CD14-positive monocyte (primary cell): ENCODE measurements around the gene ADORA3. TPM values are rescaled to one million over a fixed set of nuclear protein-coding genes. Genes with fewer than 3 reads are reported as not detected.

Source experiments
- DNase-seq, 3 donors: peaks; one replicate each; pipeline ENCODE4 v3.0.0-alpha.2; 2011 to 2022
- H2AFZ ChIP-seq: 2 replicates; pipeline ENCODE4 v1.6.0; 2012; ENCODE audit warnings: mild to moderate bottlenecking, low read depth, low read length, inconsistent platforms; ENCODE audit not compliant: insufficient read depth, poor library complexity, severe bottlenecking
- H3K27ac ChIP-seq, 2 donors: 1 replicate in 1 of 2; 2 replicates in 1 of 2; pipeline ENCODE4 v1.5.1; 2012 to 2013; ENCODE audit warnings: low read length in 2 of 2, control low read depth in 1 of 2, inconsistent platforms in 1 of 2, low read depth in 1 of 2, mild to moderate bottlenecking in 1 of 2
- H3K27me3 ChIP-seq, 2 donors: one replicate each; pipeline versions ENCODE4 v1.6.0 to v1.6.1; 2011 to 2013; ENCODE audit warnings: low read length in 2 of 2; ENCODE audit not compliant: control insufficient read depth in 2 of 2, insufficient read depth in 2 of 2
- H3K36me3 ChIP-seq, 2 donors: replicated peaks in 1 of 2; 1 replicate in 1 of 2; 2 replicates in 1 of 2; pipeline versions ENCODE4 v1.5.1 to v1.6.1; 2012 to 2013; ENCODE audit warnings: low read length in 2 of 2, control low read depth in 1 of 2, inconsistent platforms in 1 of 2, mild to moderate bottlenecking in 1 of 2; ENCODE audit not compliant: insufficient read depth in 2 of 2, control insufficient read depth in 1 of 2
- H3K4me1 ChIP-seq, 2 donors: 1 replicate in 1 of 2; 2 replicates in 1 of 2; pipeline versions ENCODE4 v1.5.1 to v1.6.1; 2012 to 2013; ENCODE audit warnings: low read length in 2 of 2, control low read depth in 1 of 2, inconsistent platforms in 1 of 2, mild to moderate bottlenecking in 1 of 2, moderate library complexity in 1 of 2; ENCODE audit not compliant: insufficient read depth in 2 of 2, control insufficient read depth in 1 of 2
- H3K4me2 ChIP-seq: replicated peaks from 2 replicates; pipeline ENCODE3; 2012; ENCODE audit warnings: low read length, moderate library complexity, mild to moderate bottlenecking; ENCODE audit not compliant: poor library complexity, severe bottlenecking; ENCODE audit errors: extremely low read depth
- H3K4me3 ChIP-seq, 3 experiments: fragments of 200-600 bp in 1 of 3; sonication (generic) in 1 of 3; replicated peaks in 1 of 3; 1 replicate in 2 of 3; 2 replicates in 1 of 3; pipeline ENCODE4 v1.5.1; 2011 to 2013; ENCODE audit warnings: low read length in 3 of 3, mild to moderate bottlenecking in 3 of 3, control low read depth in 2 of 3, low read depth in 2 of 3, inconsistent platforms in 1 of 3, moderate library complexity in 1 of 3
- H3K79me2 ChIP-seq: 2 replicates; pipeline ENCODE4 v1.6.0; 2012; ENCODE audit warnings: mild to moderate bottlenecking, control low read depth, inconsistent platforms, low read length, moderate library complexity; ENCODE audit not compliant: insufficient read depth
- H3K9ac ChIP-seq: 2 replicates; pipeline ENCODE4 v1.6.0; 2017; ENCODE audit warnings: low read length, mild to moderate bottlenecking; ENCODE audit not compliant: insufficient read depth, poor library complexity, severe bottlenecking
- H3K9me3 ChIP-seq, 2 donors: replicated peaks in 1 of 2; 1 replicate in 1 of 2; 2 replicates in 1 of 2; pipeline versions ENCODE4 v1.5.1 to v1.6.1; 2012 to 2013; ENCODE audit warnings: low read length in 2 of 2, control low read depth in 1 of 2; ENCODE audit not compliant: control insufficient read depth in 1 of 2, insufficient read depth in 1 of 2
- H4K20me1 ChIP-seq: 2 replicates; pipeline ENCODE4 v1.6.0; 2012; ENCODE audit warnings: mild to moderate bottlenecking, low read length, control low read depth, moderate library complexity; ENCODE audit not compliant: insufficient read depth
- H3K27ac Mint-ChIP-seq, 7 donors: one replicate each; pipeline ENCODE4 v1.8.0; 2020; ENCODE audit warnings: mild to moderate bottlenecking in 7 of 7, mixed read lengths in 7 of 7, moderate library complexity in 6 of 7, inconsistent platforms in 2 of 7
- H3K27me3 Mint-ChIP-seq, 3 donors: one replicate each; pipeline ENCODE4 v1.8.0; 2021 to 2022; ENCODE audit warnings: low read depth in 3 of 3, mild to moderate bottlenecking in 3 of 3, mixed read lengths in 3 of 3, moderate library complexity in 3 of 3, inconsistent platforms in 1 of 3
- H3K36me3 Mint-ChIP-seq, 2 donors: one replicate each; pipeline ENCODE4 v1.8.0; 2020; ENCODE audit warnings: mixed read lengths in 2 of 2, inconsistent platforms in 1 of 2, mild to moderate bottlenecking in 1 of 2
- H3K4me1 Mint-ChIP-seq: one replicate; pipeline ENCODE4 v1.8.0; 2020; ENCODE audit warnings: mild to moderate bottlenecking, mixed read lengths
- H3K4me3 Mint-ChIP-seq, 2 donors: one replicate each; pipeline ENCODE4 v1.8.0; 2020; ENCODE audit warnings: mild to moderate bottlenecking in 2 of 2, mixed read lengths in 2 of 2, moderate library complexity in 1 of 2
- H3K9me3 Mint-ChIP-seq, 7 donors: one replicate each; pipeline ENCODE4 v1.8.0; 2020 to 2022; ENCODE audit warnings: mixed read lengths in 7 of 7, mild to moderate bottlenecking in 6 of 7, moderate library complexity in 6 of 7, inconsistent platforms in 2 of 7
- WGBS: methylation state at CpG from one replicate; pipeline ENCODE4 v1.1.5; 2013; ENCODE audit warnings: missing lambda C conversion rate; ENCODE audit not compliant: insufficient coverage; 5-methylcytosine and 5-hydroxymethylcytosine counted together
- intact Hi-C, 2 donors: fragments of 100-400 bp; cut with micrococcal nuclease; formaldehyde crosslinking; loops; one replicate each; pipeline versions ENCODE4 v1.15.0 to v1.15.1; 2023
- polyA plus RNA-seq, 3 donors: library from polyadenylated mRNA; depleted of rRNA in 1 of 3; unstranded in 2 of 3; stranded (reverse) in 1 of 3; fragments of 300-500 nt in 2 of 3; fragments of >200 nt in 1 of 3; fragmentation: Illumina TruSeq in 2 of 3; gene quantifications; 1 replicate in 2 of 3; 2 replicates in 1 of 3; pipeline ENCODE4 v1.2.3, GENCODE V29; 2012 to 2021
- TF ChIP-seq, protein P1 (sequence below): fragments of 200-600 bp; IDR thresholded peaks from one replicate; pipeline ENCODE4 v1.8.0; 2022; ENCODE audit warnings: antibody characterized with exemption, mild to moderate bottlenecking

ADORA3 gene
- polyA plus RNA-seq, 3 donors: 1.1 to 2.7 (median 1.2) TPM

DNA sequence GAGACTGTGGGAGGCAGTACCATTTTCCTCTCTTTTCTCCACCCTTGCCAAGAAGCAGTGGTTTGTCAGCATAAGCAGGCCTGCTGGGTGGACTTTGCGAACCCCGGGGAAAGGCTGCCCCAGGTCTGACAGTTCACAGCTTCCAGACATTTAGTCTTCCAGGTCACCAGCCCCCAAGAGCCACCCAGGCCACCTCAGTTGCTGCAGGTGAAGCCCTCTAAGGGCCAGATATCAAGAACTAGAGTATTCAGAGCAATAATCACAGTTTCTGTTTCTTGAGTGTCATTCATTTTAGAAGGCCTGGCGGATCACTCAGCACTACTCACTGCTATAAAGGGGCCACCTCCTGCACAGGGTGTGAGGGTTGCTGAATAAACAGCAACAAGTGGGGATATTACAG, 9.5 kb upstream of the ADORA3 start:
- Mint-ChIP-seq H3K27ac (no peak overlapping the region), H3K4me1 (peaks cover 29% of the 10 kb centered on the region)
- peaks cover 44 to 47% of the 10 kb centered on the region in 2 donors for H3K4me1 ChIP-seq

DNA sequence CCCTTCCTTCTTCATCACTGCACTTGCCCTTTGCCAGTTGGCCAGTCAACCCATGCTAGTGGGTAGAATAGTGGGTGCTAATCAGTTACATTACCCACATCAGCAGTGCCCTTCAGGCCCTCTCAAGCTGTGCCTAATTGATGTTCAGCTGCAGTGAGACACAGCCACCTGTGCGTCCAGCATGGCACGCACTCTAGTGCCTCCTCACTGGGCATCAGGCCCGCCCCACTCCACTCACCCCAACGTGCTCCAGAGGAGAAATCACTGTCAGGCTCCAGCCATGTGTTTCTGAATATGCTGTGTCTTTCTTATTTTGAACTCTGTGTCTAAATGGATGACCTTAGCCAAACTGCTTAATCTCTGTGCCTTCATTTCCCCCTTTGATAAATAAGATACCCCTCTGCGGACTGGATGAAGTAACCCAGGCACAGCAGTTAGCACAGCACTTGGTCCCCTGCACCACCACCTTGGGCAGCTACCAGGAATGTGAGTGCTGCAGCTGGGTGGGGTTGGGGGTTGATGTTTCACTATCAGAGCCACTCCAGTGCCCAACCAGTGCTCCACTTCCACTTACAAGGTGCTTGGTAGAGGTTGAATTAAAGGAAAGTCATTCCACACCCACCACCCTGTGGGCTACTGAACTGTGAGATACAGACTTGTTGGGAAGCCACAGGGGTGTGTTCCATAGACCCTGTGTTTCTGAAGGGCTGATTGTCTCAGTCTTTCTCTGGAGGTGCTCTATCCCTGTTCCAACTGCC, 8.9 kb upstream of the ADORA3 start:
- Mint-ChIP-seq H3K4me3 (no peak overlapping the region), H3K9me3 (no peaks in the 10 kb centered on the region), H3K27ac (peak overlapping the region in 2 of 7 donors; percentile 60 to 72), H3K36me3 (no peaks in the 10 kb centered on the region), H3K27me3 (peaks cover 0 to 3% (median 1%) of the 10 kb centered on the region in 3 donors), H3K4me1 (peaks cover 32% of the 10 kb centered on the region)
- Histone ChIP-seq H2AFZ (no peak overlapping the region), H3K79me2 (no peaks in the 10 kb centered on the region), H3K9ac (no peak overlapping the region), H3K4me1 (peaks cover 50 to 53% of the 10 kb centered on the region in 2 donors), H3K36me3 (no peaks in the 10 kb centered on the region), H3K4me2 (no peak overlapping the region), H3K4me3 (no peak overlapping the region), H3K9me3 (no peaks in the 10 kb centered on the region), H3K27ac (no peak overlapping the region), H4K20me1 (no peaks in the 10 kb centered on the region), H3K27me3 (no peaks in the 10 kb centered on the region)
- DNase-seq: no peak
- WGBS: 100% methylated on average over 1 of the region's 5 CpGs
- TF ChIP-seq, protein P1, sequence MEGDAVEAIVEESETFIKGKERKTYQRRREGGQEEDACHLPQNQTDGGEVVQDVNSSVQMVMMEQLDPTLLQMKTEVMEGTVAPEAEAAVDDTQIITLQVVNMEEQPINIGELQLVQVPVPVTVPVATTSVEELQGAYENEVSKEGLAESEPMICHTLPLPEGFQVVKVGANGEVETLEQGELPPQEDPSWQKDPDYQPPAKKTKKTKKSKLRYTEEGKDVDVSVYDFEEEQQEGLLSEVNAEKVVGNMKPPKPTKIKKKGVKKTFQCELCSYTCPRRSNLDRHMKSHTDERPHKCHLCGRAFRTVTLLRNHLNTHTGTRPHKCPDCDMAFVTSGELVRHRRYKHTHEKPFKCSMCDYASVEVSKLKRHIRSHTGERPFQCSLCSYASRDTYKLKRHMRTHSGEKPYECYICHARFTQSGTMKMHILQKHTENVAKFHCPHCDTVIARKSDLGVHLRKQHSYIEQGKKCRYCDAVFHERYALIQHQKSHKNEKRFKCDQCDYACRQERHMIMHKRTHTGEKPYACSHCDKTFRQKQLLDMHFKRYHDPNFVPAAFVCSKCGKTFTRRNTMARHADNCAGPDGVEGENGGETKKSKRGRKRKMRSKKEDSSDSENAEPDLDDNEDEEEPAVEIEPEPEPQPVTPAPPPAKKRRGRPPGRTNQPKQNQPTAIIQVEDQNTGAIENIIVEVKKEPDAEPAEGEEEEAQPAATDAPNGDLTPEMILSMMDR: no peak
- intact Hi-C loops: no loop called here

More for the DNA sequence above, 9.5 kb upstream of the ADORA3 start:
- Histone ChIP-seq H3K9ac (no peak overlapping the region), H3K27ac (no peak overlapping the region), H3K9me3 (no peaks in the 10 kb centered on the region), H3K4me2 (no peak overlapping the region), H4K20me1 (no peaks in the 10 kb centered on the region), H3K27me3 (no peaks in the 10 kb centered on the region), H3K36me3 (no peaks in the 10 kb centered on the region), H3K4me3 (no peak overlapping the region), H2AFZ (no peak overlapping the region), H3K79me2 (no peaks in the 10 kb centered on the region)
- WGBS: 60% methylated on average over 2 of the region's 3 CpGs
- peaks cover 0 to 3% (median 1%) of the 10 kb centered on the region in 3 donors for H3K27me3 Mint-ChIP-seq
- DNase-seq: no peak
- H3K9me3 Mint-ChIP-seq: no peaks in the 10 kb centered on the region
- intact Hi-C loops: no loop called here
- TF ChIP-seq, protein P1: no peak
- no peak overlapping the region for H3K4me3 Mint-ChIP-seq
- no peaks in the 10 kb centered on the region for H3K36me3 Mint-ChIP-seq
